Left lung (tissue), 10 donors: Measurements from ENCODE around the gene PIP4P1. TPM values are rescaled to one million over a fixed set of nuclear protein-coding genes. Genes with fewer than 3 reads are reported as not detected.

Experiments
- ATAC-seq: fragments of 200-7000 bp; cut with Tn5 transposase; one replicate; pipeline ENCODE4 v1.9.1; 2020; ENCODE audit warnings: moderate library complexity
- DNase-seq, 4 donors: peaks; one replicate each; pipeline ENCODE4 v3.0.0-alpha.2; 2013 to 2020
- H3K27ac ChIP-seq, 2 donors: fragments of 200-600 bp; sonication (generic) in 1 of 2; one replicate each; pipeline versions ENCODE4 v1.5.0 to v1.8.0; 2020 to 2021
- H3K27me3 ChIP-seq, 2 donors: fragments of 200-600 bp; sonication (generic) in 1 of 2; one replicate each; pipeline versions ENCODE4 v1.5.0 to v1.8.0; 2020 to 2021
- H3K36me3 ChIP-seq, 2 donors: fragments of 200-600 bp; sonication (generic) in 1 of 2; one replicate each; pipeline versions ENCODE4 v1.5.0 to v1.8.0; 2020 to 2021
- H3K4me1 ChIP-seq, 2 donors: fragments of 200-600 bp; one replicate each; pipeline ENCODE4 v1.8.0; 2021
- H3K4me3 ChIP-seq, 2 donors: fragments of 200-600 bp; sonication (generic) in 1 of 2; one replicate each; pipeline versions ENCODE4 v1.5.0 to v1.8.0; 2020 to 2021; ENCODE audit warnings: mild to moderate bottlenecking in 1 of 2
- H3K9me3 ChIP-seq, 2 donors: fragments of 200-600 bp; sonication (generic) in 1 of 2; one replicate each; pipeline versions ENCODE4 v1.5.0 to v1.8.0; 2020 to 2021
- CTCF ChIP-seq, 2 donors: fragments of 200-600 bp; sonication (generic) in 1 of 2; IDR thresholded peaks; one replicate each; pipeline versions ENCODE4 v1.5.0 to v1.8.0; 2021; ENCODE audit warnings: antibody characterized with exemption in 2 of 2
- intact Hi-C, 2 donors: fragments of 100-400 bp; cut with DNase I; formaldehyde crosslinking; loops; one replicate each; pipeline versions ENCODE4 v1.11.2 to v1.14.2; 2022
- polyA plus RNA-seq, 6 donors: library from polyadenylated mRNA; unstranded; fragments of 120-200 nt; gene quantifications; one replicate each; pipeline ENCODE4 v1.2.1, GENCODE V29; 2013; ENCODE audit not compliant: insufficient read length in 6 of 6
- total RNA-seq, 2 donors: library from RNA; stranded (reverse); fragmentation: NEBNext Ultra II Directional; extraction: Animal tissue kit (Norgen Biotek cat#: 25700); gene quantifications; one replicate each; pipeline ENCODE4 v1.2.1, GENCODE V29; 2021
- donor health status: DM: no; HTN: yes; CAD: no.
- donor health status: DM: no; HTN: no; CAD: no.

PIP4P1 gene
- total and polyA plus RNA-seq, 8 donors = 24.9 to 40.3 (median 29.3) TPM

DNA sequence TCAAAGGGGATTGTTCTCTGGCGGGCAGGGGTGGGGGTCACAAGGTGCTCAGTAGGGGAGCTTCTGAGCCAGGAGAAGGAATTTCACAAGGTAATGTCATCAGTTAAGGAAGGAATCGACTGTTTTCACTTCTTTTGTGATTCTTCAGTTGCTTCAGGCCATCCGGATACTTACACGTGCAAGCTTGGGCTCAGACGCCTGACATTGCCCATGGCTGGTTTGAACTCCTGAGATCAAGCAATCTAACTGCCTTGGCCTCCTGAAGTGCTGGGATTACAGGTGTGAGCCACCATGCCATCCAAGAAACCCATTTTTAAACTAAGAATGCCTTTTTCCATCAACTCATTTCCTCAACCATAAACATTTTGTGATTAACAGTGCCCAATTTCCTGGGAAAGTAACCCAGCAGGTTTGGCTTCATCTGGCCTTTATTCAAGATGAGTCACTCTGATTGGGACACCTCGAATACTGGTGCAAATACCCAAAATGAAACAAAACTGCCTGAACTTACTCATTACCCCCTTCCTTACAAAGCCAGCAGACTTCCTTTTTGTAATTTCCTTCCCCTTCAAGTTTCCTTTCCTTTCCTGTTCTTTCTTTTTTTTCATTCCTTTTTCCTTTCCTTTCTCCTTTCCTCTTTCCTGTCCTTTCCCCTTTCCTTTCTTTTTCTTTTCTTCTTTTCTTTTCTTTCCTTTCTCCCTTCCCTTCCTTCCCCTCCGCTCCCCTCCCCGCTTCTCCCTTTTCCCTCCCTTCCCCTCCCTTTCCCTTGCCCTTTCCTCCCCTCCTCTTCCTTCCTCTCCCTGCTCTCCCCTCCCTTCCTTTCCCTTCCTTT, 33.9 kb upstream of the PIP4P1 start:
- intact Hi-C loops = no loop called here
- Histone ChIP-seq H3K36me3 (no peaks in the 10 kb centered on the region), H3K27me3 (no peaks in the 10 kb centered on the region), H3K9me3 (no peaks in the 10 kb centered on the region), H3K4me1 (peaks cover 0 to 35% of the 10 kb centered on the region in 2 donors), H3K4me3 (no peak overlapping the region), H3K27ac (peak overlapping the region in 1 of 2 donors; percentile 63)
- ATAC-seq (peak; percentile 26), DNase-seq (no peak)
- TF ChIP-seq CTCF (IDR thresholded peaks at IDR 0.05) = no peak

DNA sequence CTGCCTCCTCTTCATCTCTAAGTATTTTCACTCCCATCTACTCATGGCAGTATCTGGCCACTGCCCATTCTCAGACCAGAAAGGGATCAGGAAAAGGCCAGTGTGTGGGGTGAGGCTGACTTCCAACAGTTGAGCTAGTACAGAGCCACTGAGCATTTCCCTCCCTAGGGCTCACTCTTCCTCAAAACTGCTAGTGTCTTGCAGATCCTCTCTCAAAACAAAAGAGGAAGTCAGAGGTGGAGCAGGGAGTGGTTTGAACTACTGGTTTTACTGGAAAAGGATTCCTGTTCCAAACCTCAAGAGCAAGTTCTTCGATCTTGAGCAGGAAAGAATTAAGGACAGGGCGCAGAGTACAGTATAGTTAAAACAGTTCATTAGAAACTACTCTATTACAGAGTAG, 32.4 kb upstream of the PIP4P1 start:
- H3K9me3 ChIP-seq = no peaks in the 10 kb centered on the region
- H3K36me3 ChIP-seq = no peaks in the 10 kb centered on the region
- no peak for DNase-seq
- TF ChIP-seq CTCF (IDR thresholded peaks at IDR 0.05) = no peak
- ATAC-seq = peak; percentile 69
- peaks cover 0 to 46% of the 10 kb centered on the region in 2 donors for H3K4me1 ChIP-seq
- H3K27me3 ChIP-seq = no peaks in the 10 kb centered on the region
- no peak overlapping the region for H3K4me3 ChIP-seq
- intact Hi-C loops = no loop called here
- peak overlapping the region in 1 of 2 donors; percentile 63 for H3K27ac ChIP-seq

GRCh38 chr14:20492486-20492885, 31.3 kb upstream of the PIP4P1 start:
- no peaks in the 10 kb centered on the region for H3K36me3 ChIP-seq
- intact Hi-C loops = no loop called here
- no peak for TF ChIP-seq CTCF (IDR thresholded peaks at IDR 0.05)

DNA sequence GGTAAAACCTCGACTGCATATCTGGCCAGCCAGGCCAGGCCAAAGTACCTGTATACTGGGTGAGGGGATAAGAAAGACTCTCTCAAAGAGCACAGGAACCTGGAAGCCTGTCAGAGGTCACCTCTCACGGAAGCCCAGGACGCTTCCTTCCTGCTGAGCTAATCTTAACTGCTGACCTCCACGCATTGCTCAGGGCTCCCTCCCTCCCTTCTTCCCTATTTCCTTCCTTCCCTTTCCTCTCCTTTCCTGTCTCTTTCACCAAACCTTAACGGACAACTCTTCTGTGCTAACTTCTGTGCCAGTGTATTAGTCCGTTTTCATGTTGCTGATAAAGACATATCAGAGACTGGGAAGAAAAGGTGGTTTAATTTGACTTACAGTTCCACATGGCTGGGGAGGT, 29.3 kb upstream of the PIP4P1 start:
- Histone ChIP-seq H3K4me1 (peaks cover 0 to 52% of the 10 kb centered on the region in 2 donors), H3K27me3 (no peaks in the 10 kb centered on the region), H3K9me3 (no peaks in the 10 kb centered on the region), H3K36me3 (no peaks in the 10 kb centered on the region), H3K4me3 (no peak overlapping the region), H3K27ac (no peak overlapping the region)
- intact Hi-C loops = no loop called here
- DNase-seq (no peak), ATAC-seq (no peak)
- no peak for TF ChIP-seq CTCF (IDR thresholded peaks at IDR 0.05)

More at GRCh38 chr14:20492486-20492885, 31.3 kb upstream of the PIP4P1 start:
- H3K9me3 ChIP-seq = no peaks in the 10 kb centered on the region
- peaks cover 0 to 47% of the 10 kb centered on the region in 2 donors for H3K4me1 ChIP-seq
- no peaks in the 10 kb centered on the region for H3K27me3 ChIP-seq
- ATAC-seq (no peak), DNase-seq (no peak)
- H3K27ac ChIP-seq = no peak overlapping the region
- H3K4me3 ChIP-seq = no peak overlapping the region

- DNase-seq (no peak), ATAC-seq (peak; percentile 38)
- TF ChIP-seq CTCF (IDR thresholded peaks at IDR 0.05) = no peak
- Histone ChIP-seq H3K27ac (no peak overlapping the region), H3K36me3 (no peaks in the 10 kb centered on the region), H3K9me3 (no peaks in the 10 kb centered on the region), H3K4me3 (no peak overlapping the region), H3K27me3 (no peaks in the 10 kb centered on the region), H3K4me1 (peaks cover 0 to 45% of the 10 kb centered on the region in 2 donors)
- intact Hi-C loops = no loop called here
Measured at GRCh38 chr14:20489093-20489994, 28.1 kb upstream of the PIP4P1 start.
